Ovary (tissue), 9 donors: ENCODE results near the gene ZNF593. TPM values are rescaled to one million over a fixed set of nuclear protein-coding genes. Genes with fewer than 3 reads are reported as not detected.

ENCODE experiments used
- DNase-seq, 5 donors: peaks; one replicate each; pipeline ENCODE4 v3.0.0-alpha.2; 2019 to 2020
- H3K27ac ChIP-seq, 2 donors: fragments of 200-600 bp; one replicate each; pipeline versions ENCODE4 v1.5.1 to v1.8.0; 2019 to 2022
- H3K27me3 ChIP-seq: fragments of 200-600 bp; one replicate; pipeline ENCODE4 v1.8.0; 2022
- H3K36me3 ChIP-seq: fragments of 200-600 bp; sonication (generic); one replicate; pipeline ENCODE4 v1.5.1; 2019
- H3K4me1 ChIP-seq: one replicate; pipeline ENCODE4 v1.8.1; 2013; ENCODE audit warnings: mild to moderate bottlenecking, moderate library complexity; ENCODE audit not compliant: insufficient read depth
- H3K4me3 ChIP-seq: fragments of 200-600 bp; sonication (generic); one replicate; pipeline ENCODE4 v1.5.1; 2017
- H3K9me3 ChIP-seq, 2 donors: fragments of 200-600 bp in 1 of 2; sonication (generic) in 1 of 2; one replicate each; pipeline versions ENCODE4 v1.5.1 to v1.8.1; 2013 to 2019; ENCODE audit warnings: mild to moderate bottlenecking in 1 of 2, moderate library complexity in 1 of 2
- CTCF ChIP-seq, 3 donors: fragments of 450-650 bp in 2 of 3; fragments of 200-600 bp in 1 of 3; IDR thresholded peaks; one replicate each; pipeline versions ENCODE4 v1.5.1 to v1.8.0; 2016 to 2022; ENCODE audit warnings: antibody characterized with exemption in 3 of 3, mild to moderate bottlenecking in 1 of 3
- EP300 ChIP-seq: sonication (generic); formaldehyde crosslinking; IDR thresholded peaks from one replicate; pipeline ENCODE4 v1.6.1; 2017; ENCODE audit warnings: antibody characterized with exemption
- POLR2A ChIP-seq: fragments of 450-650 bp; IDR thresholded peaks from one replicate; pipeline ENCODE4 v1.6.1; 2017; ENCODE audit warnings: antibody characterized with exemption, mild to moderate bottlenecking, moderate library complexity
- WGBS, 3 donors: extraction: QIAGEN DNeasy Blood & Tissue Kit in 1 of 3; methylation state at CpG; one replicate each; pipeline versions ENCODE4 v1.1.5 to v1.1.7; 2013 to 2017; 5-methylcytosine and 5-hydroxymethylcytosine counted together
- intact Hi-C, 4 donors: fragments of 100-400 bp; cut with DNase I; formaldehyde crosslinking; loops; one replicate each; pipeline versions ENCODE4 v1.11.0 to v1.15.1; 2022 to 2023
- polyA plus RNA-seq, 2 donors: library from polyadenylated mRNA; stranded (reverse); fragments of 200-250 nt in 1 of 2; fragments of 350-450 nt in 1 of 2; fragmentation: Illumina TruSeq in 1 of 2; extraction: RNeasy Lipid Tissue Mini Kit (QIAGEN cat#74804) in 1 of 2; gene quantifications; one replicate each; pipeline ENCODE4 v1.2.3, GENCODE V29; 2013 to 2014
- total RNA-seq, 7 donors: library from RNA; depleted of rRNA in 2 of 7; stranded (reverse); fragments of >200 nt in 2 of 7; fragmentation: NEBNext Ultra II Directional in 3 of 7; extraction: Animal tissue kit (Norgen Biotek cat#: 25700) in 3 of 7; gene quantifications; one replicate each; pipeline versions ENCODE4 v1.1.0 to v1.2.4, GENCODE V29; 2016 to 2023
- donor health status: DM: no; HTN: no; CAD: no; lungs with moderate emphysema.
- donor health status: DM: no; HTN: no; CAD: no.
- donor health status: Bipolar disorder and iron deficiency.
- donor health status: DM: yes; HTN: yes; CAD: no.
- donor health status: DM: no; HTN: no; CAD: no.
- donor health status: DM: yes; HTN: yes; CAD: no.

The ZNF593 gene
- total and polyA plus RNA-seq, 9 donors: 1.8 to 62.5 (median 36.5) TPM

GRCh38 chr1:26145041-26145959 is 24.4 kb upstream of the ZNF593 start:
- DNase-seq: peak; percentile 64 to 79 (median 75)
- WGBS, 3 donors: 17 to 25% (median 23%) methylated on average over 18 to 19 of the region's 19 CpGs
- Histone ChIP-seq H3K27me3 (no peaks in the 10 kb centered on the region), H3K27ac (no peak overlapping the region), H3K4me1 (no peaks in the 10 kb centered on the region), H3K9me3 (no peaks in the 10 kb centered on the region), H3K36me3 (no peaks in the 10 kb centered on the region), H3K4me3 (no peak overlapping the region)
- peak; percentile 35 to 61 (median 61) for TF ChIP-seq CTCF (IDR thresholded peaks at IDR 0.05)
- TF ChIP-seq POLR2A: no peak
- intact Hi-C loops: loop anchor here (5.0 to 10.0 kb wide), 2 partner anchors 43 to 110 kb away; no protein-coding TSS in a partner anchor

DNA sequence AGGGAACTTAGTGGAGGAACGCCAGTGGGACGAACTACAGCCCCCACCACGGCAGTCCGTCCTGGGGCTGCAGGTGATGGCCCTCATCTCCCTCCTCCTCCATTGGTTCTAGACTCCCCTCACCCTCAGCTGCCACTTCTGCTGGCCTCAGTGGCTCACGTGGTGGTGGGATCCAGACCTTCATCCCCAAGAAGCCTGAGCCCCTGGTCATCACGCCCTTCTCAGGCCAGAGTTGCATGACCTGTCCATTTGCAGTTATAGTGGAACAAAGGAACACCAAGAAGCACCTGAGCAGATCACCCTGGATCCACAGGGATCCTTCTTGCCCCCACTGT is 23.8 kb upstream of the ZNF593 start:
- Histone ChIP-seq H3K36me3 (no peaks in the 10 kb centered on the region), H3K27ac (no peak overlapping the region), H3K9me3 (no peaks in the 10 kb centered on the region), H3K4me1 (no peaks in the 10 kb centered on the region), H3K4me3 (no peak overlapping the region), H3K27me3 (no peaks in the 10 kb centered on the region)
- 18 to 32% (median 27%) methylated on average over 6 of the region's 6 CpGs for WGBS, 3 donors
- TF ChIP-seq POLR2A (no peak), CTCF (IDR thresholded peaks at IDR 0.05) (no peak), EP300 (no peak)
- no peak for DNase-seq
- intact Hi-C loops: loop anchor here (5.0 to 10.0 kb wide), 2 partner anchors 44 to 111 kb away; no protein-coding TSS in a partner anchor

- Histone ChIP-seq H3K27me3 (no peaks in the 10 kb centered on the region), H3K36me3 (no peaks in the 10 kb centered on the region), H3K9me3 (no peaks in the 10 kb centered on the region), H3K4me3 (no peak overlapping the region), H3K4me1 (no peaks in the 10 kb centered on the region), H3K27ac (no peak overlapping the region)
- DNase-seq: no peak
- intact Hi-C loops: loop anchor here (5.0 to 10.0 kb wide), 2 partner anchors 47 to 114 kb away; no protein-coding TSS in a partner anchor
- no peak for TF ChIP-seq POLR2A
- no peak for TF ChIP-seq CTCF (IDR thresholded peaks at IDR 0.05)
- TF ChIP-seq EP300: no peak
These were observed 20.8 kb upstream of the ZNF593 start for GRCh38 chr1:26148887-26149286.

DNA sequence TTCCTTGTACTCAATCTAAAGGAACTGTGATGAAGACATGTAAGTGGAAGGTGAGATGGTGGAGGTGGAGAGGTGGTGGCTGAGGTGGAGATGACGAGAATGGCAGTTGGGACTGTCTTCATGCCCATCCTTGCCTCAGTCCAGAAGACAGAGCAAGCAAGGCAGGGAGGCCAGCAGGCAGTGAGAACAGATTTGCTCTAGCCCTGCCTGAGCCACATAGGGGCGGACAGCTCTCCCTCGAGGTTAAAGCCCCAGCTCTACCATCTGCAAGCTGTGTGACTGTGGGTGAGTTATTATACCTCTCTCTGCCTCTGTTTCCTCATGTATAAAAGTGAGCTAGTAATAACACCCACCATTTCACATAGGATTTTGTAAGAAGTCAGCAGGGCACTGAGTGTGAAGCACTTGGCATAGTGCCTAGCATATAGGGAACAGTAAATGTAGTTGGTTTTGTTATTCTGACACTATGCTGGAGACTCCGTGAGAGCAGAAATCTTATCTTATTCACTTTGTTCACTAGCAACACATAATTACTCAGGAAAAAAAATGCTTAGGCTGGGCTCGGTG is 15.7 kb upstream of the ZNF593 start:
- Histone ChIP-seq H3K4me1 (no peaks in the 10 kb centered on the region), H3K27ac (no peak overlapping the region), H3K27me3 (no peaks in the 10 kb centered on the region), H3K9me3 (no peaks in the 10 kb centered on the region), H3K4me3 (no peak overlapping the region), H3K36me3 (no peaks in the 10 kb centered on the region)
- WGBS, 3 donors: 43 to 52% (median 45%) methylated on average over 5 of the region's 5 CpGs
- TF ChIP-seq CTCF (IDR thresholded peaks at IDR 0.05): no peak
- no peak for DNase-seq
- intact Hi-C loops: loop anchor here in 1 of 4 donors (10.0 kb wide), 1 partner anchor 119 kb away; no protein-coding TSS in a partner anchor
